Endodermal cell (in vitro differentiated cells): Measurements from ENCODE around the gene KCNMA1. TPM values are rescaled to one million over a fixed set of nuclear protein-coding genes. Genes with fewer than 3 reads are reported as not detected.

Source experiments
- DNase-seq: peaks from one replicate; pipeline ENCODE4 v3.0.0-alpha.2; 2017
- H3K27ac ChIP-seq: 2 replicates; pipeline ENCODE4 v1.5.1; 2013; ENCODE audit warnings: mild to moderate bottlenecking, low read depth, low read length, moderate library complexity
- H3K27me3 ChIP-seq: 2 replicates; pipeline ENCODE4 v1.6.1; 2013; ENCODE audit warnings: mild to moderate bottlenecking, low read length, moderate library complexity; ENCODE audit not compliant: insufficient read depth, control insufficient read depth, poor library complexity, severe bottlenecking
- H3K36me3 ChIP-seq: 2 replicates; pipeline ENCODE4 v1.7.0; 2013; ENCODE audit warnings: mild to moderate bottlenecking, low read length, moderate library complexity; ENCODE audit not compliant: control insufficient read depth, insufficient read depth
- H3K4me1 ChIP-seq: one replicate; pipeline ENCODE4 v1.7.0; 2013; ENCODE audit warnings: low read length; ENCODE audit not compliant: control insufficient read depth, insufficient read depth
- H3K4me3 ChIP-seq: 2 replicates; pipeline ENCODE4 v1.5.1; 2013; ENCODE audit warnings: mild to moderate bottlenecking, low read length, moderate library complexity
- H3K9ac ChIP-seq: 2 replicates; pipeline ENCODE4 v1.6.1; 2013; ENCODE audit warnings: mild to moderate bottlenecking, low read length, moderate library complexity; ENCODE audit not compliant: poor library complexity, severe bottlenecking; ENCODE audit errors: extremely low read depth
- H3K9me3 ChIP-seq: 2 replicates; pipeline ENCODE4 v1.6.1; 2013; ENCODE audit warnings: mild to moderate bottlenecking, low read length, moderate library complexity; ENCODE audit not compliant: control insufficient read depth
- H3K27ac Mint-ChIP-seq: 2 replicates; pipeline ENCODE4 v1.8.0; 2020; ENCODE audit warnings: mixed read lengths
- H3K27me3 Mint-ChIP-seq: 2 replicates; pipeline ENCODE4 v1.8.0; 2021; ENCODE audit warnings: mild to moderate bottlenecking, mixed read lengths; ENCODE audit not compliant: insufficient read depth
- H3K36me3 Mint-ChIP-seq: 2 replicates; pipeline ENCODE4 v1.8.0; 2020; ENCODE audit warnings: low read depth, mixed read lengths
- H3K4me1 Mint-ChIP-seq: 2 replicates; pipeline ENCODE4 v1.8.0; 2020; ENCODE audit warnings: mixed read lengths
- H3K4me3 Mint-ChIP-seq: 2 replicates; pipeline ENCODE4 v1.8.0; 2020; ENCODE audit warnings: mild to moderate bottlenecking, moderate library complexity, mixed read lengths
- H3K9me3 Mint-ChIP-seq: 2 replicates; pipeline ENCODE4 v1.8.0; 2020; ENCODE audit warnings: mild to moderate bottlenecking, mixed read lengths
- WGBS, 2 experiments: methylation state at CpG; one replicate each; pipeline versions ENCODE4 v1.1.5 to v1.1.7; 2013; ENCODE audit warnings: missing lambda C conversion rate in 2 of 2, mixed read lengths in 1 of 2; ENCODE audit not compliant: insufficient coverage in 1 of 2, insufficient read length in 1 of 2; 5-methylcytosine and 5-hydroxymethylcytosine counted together
- total RNA-seq, 2 donors: library from RNA; stranded (reverse); fragmentation: NEBNext Ultra II Directional in 1 of 2; extraction: Animal tissue kit (Norgen Biotek cat#: 25700) in 1 of 2; gene quantifications; 2 replicates in 1 of 2; 3 replicates in 1 of 2; pipeline ENCODE4 v1.2.1, GENCODE V29; 2021
- TF ChIP-seq, protein P1 (sequence below): fragments of 200-600 bp; sonication (generic); conservative IDR thresholded peaks from 2 replicates; pipeline ENCODE4 v1.5.0; 2021; ENCODE audit warnings: antibody characterized with exemption, mild to moderate bottlenecking

KCNMA1 gene
- total RNA-seq, 2 donors from 2014 or later = 0.55 to 1.3 TPM

DNA sequence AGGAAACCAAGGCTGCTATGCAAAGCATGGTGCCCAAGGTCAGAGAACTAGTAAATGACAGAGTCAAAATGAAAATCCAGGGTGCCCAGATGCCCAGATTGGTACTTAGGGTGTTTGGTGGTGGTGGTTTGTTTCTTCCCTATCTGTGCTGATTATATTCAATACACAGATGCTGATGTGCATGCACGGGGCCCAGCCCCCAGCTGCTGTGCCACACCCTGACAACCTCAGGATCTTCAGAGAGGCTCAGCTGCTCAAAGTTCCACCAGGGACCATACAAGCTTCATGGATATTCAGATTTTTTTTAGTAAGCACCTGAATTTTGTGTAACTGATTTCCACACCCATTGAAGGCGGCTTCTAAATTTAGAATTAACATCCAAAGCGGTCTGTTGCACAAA, 75.6 kb downstream of the KCNMA1 start:
- WGBS, 2 experiments = 79 to 86% methylated on average over 3 of the region's 3 CpGs

GRCh38 chr10:77560471-77560870, 77.1 kb downstream of the KCNMA1 start:
- no peak overlapping the region for H3K27ac Mint-ChIP-seq
- WGBS, 2 experiments = 100% methylated on average over 1 of the region's 1 CpG
- Histone ChIP-seq H3K4me1 (no peaks in the 10 kb centered on the region), H3K27ac (no peak overlapping the region), H3K9me3 (no peaks in the 10 kb centered on the region), H3K27me3 (no peaks in the 10 kb centered on the region), H3K4me3 (no peak overlapping the region), H3K9ac (no peak overlapping the region), H3K36me3 (no peaks in the 10 kb centered on the region)
- no peaks in the 10 kb centered on the region for H3K36me3 Mint-ChIP-seq
- H3K9me3 Mint-ChIP-seq = no peaks in the 10 kb centered on the region
- no peak overlapping the region for H3K4me3 Mint-ChIP-seq
- H3K4me1 Mint-ChIP-seq = peaks cover 7% of the 10 kb centered on the region
- TF ChIP-seq, protein P1, sequence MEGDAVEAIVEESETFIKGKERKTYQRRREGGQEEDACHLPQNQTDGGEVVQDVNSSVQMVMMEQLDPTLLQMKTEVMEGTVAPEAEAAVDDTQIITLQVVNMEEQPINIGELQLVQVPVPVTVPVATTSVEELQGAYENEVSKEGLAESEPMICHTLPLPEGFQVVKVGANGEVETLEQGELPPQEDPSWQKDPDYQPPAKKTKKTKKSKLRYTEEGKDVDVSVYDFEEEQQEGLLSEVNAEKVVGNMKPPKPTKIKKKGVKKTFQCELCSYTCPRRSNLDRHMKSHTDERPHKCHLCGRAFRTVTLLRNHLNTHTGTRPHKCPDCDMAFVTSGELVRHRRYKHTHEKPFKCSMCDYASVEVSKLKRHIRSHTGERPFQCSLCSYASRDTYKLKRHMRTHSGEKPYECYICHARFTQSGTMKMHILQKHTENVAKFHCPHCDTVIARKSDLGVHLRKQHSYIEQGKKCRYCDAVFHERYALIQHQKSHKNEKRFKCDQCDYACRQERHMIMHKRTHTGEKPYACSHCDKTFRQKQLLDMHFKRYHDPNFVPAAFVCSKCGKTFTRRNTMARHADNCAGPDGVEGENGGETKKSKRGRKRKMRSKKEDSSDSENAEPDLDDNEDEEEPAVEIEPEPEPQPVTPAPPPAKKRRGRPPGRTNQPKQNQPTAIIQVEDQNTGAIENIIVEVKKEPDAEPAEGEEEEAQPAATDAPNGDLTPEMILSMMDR = no peak
- no peak for DNase-seq
- peaks cover 1% of the 10 kb centered on the region for H3K27me3 Mint-ChIP-seq

More for the DNA sequence above, 75.6 kb downstream of the KCNMA1 start:
- no peak overlapping the region for H3K4me3 Mint-ChIP-seq
- no peak overlapping the region for H3K9ac ChIP-seq
- H3K4me3 ChIP-seq = no peak overlapping the region
- no peak for DNase-seq
- H3K4me1 Mint-ChIP-seq = peaks cover 7% of the 10 kb centered on the region
- no peaks in the 10 kb centered on the region for H3K36me3 Mint-ChIP-seq
- H3K27ac ChIP-seq = no peak overlapping the region
- H3K27ac Mint-ChIP-seq = no peak overlapping the region
- TF ChIP-seq, protein P1 = no peak
- H3K9me3 ChIP-seq = no peaks in the 10 kb centered on the region
- no peaks in the 10 kb centered on the region for H3K9me3 Mint-ChIP-seq
- H3K4me1 ChIP-seq = no peaks in the 10 kb centered on the region
- peaks cover 6% of the 10 kb centered on the region for H3K27me3 ChIP-seq
- peaks cover 5% of the 10 kb centered on the region for H3K27me3 Mint-ChIP-seq
- no peaks in the 10 kb centered on the region for H3K36me3 ChIP-seq

GRCh38 chr10:77560052-77560451, 77.6 kb downstream of the KCNMA1 start:
- H3K27ac ChIP-seq = no peak overlapping the region
- Mint-ChIP-seq H3K36me3 (no peaks in the 10 kb centered on the region), H3K4me1 (peaks cover 4% of the 10 kb centered on the region), H3K27me3 (no peaks in the 10 kb centered on the region), H3K4me3 (no peak overlapping the region), H3K9me3 (no peaks in the 10 kb centered on the region), H3K27ac (no peak overlapping the region)
- DNase-seq = no peak
- H3K4me1 ChIP-seq = no peaks in the 10 kb centered on the region
- H3K36me3 ChIP-seq = no peaks in the 10 kb centered on the region
- TF ChIP-seq, protein P1 = no peak
- H3K4me3 ChIP-seq = no peak overlapping the region
- H3K27me3 ChIP-seq = no peaks in the 10 kb centered on the region
- 53% methylated on average over 3 of the region's 3 CpGs; no CpG with 5 or more reads in 1 of the 2 experiments for WGBS, 2 experiments
- H3K9me3 ChIP-seq = no peaks in the 10 kb centered on the region
- H3K9ac ChIP-seq = no peak overlapping the region
